Smooth muscle cell of the umbilical artery (primary cell): ENCODE measurements around the gene CCT5. TPM values are rescaled to one million over a fixed set of nuclear protein-coding genes. Genes with fewer than 3 reads are reported as not detected.

Experiments
- total RNA-seq: library from RNA; depleted of rRNA; stranded (reverse); fragments of >200 nt; gene quantifications from 2 replicates; pipeline ENCODE4 v1.2.3, GENCODE V29; 2014

CCT5 gene
- total RNA-seq: 395 and 543 TPM in 2 replicates

GRCh38 chr5:10249948-10250805 lies at the start of gene CCT5:
CCT5 (plus strand) TSS chr5:10250280; CDS start chr5:10250341, 61 bp downstream.

GRCh38 chr5:10307206-10308148 lies 57.4 kb downstream of the CCT5 start, which contains the start of gene CMBL:
CMBL (minus strand) TSS chr5:10307902; CDS start chr5:10290762, 17,140 bp downstream.

Other genes starting within 250 kb of the CCT5 start
- 24.2 and 31.2 TPM in 2 replicates for gene ATPSCKMT, start 392 bp upstream of the CCT5 start, total RNA-seq
- 18.7 and 21.1 TPM in 2 replicates for gene CMBL, start 57.6 kb downstream of the CCT5 start, total RNA-seq
- gene MARCHF6, start 103.4 kb downstream of the CCT5 start, total RNA-seq: 124 and 133 TPM in 2 replicates
- 0.14 and 0.30 TPM in 2 replicates for gene ROPN1L, start 191.6 kb downstream of the CCT5 start, total RNA-seq